ENCODE results near the gene SCYL1.
"Not testable (repeated sequence)": the region's sequence is repeated elsewhere in the genome, so short reads cannot be mapped to it uniquely, and the experiment has no call there.

SCYL1 gene

DNA sequence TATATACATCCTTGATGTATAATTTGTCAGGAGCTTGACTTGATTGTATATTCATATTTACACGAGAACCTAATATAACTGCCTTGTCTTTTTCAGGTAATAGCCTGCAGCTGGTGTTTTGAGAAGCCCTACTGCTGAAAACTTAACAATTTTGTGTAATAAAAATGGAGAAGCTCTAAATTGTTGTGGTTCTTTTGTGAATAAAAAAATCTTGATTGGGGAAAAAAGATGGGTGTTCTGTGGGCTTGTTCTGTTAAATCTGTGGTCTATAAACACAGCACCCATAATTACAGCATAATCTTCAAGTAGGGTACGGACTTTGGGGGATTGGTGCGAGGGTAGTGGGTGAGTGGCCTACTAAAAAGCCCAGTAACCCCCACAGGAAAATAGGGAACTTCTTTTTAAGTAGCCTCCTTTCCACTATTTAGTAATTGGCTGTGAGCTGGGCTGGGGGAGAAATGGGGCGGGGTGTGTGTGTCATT lies 18.6 kb upstream of the SCYL1 start:
- TF ChIP-seq, protein P1, sequence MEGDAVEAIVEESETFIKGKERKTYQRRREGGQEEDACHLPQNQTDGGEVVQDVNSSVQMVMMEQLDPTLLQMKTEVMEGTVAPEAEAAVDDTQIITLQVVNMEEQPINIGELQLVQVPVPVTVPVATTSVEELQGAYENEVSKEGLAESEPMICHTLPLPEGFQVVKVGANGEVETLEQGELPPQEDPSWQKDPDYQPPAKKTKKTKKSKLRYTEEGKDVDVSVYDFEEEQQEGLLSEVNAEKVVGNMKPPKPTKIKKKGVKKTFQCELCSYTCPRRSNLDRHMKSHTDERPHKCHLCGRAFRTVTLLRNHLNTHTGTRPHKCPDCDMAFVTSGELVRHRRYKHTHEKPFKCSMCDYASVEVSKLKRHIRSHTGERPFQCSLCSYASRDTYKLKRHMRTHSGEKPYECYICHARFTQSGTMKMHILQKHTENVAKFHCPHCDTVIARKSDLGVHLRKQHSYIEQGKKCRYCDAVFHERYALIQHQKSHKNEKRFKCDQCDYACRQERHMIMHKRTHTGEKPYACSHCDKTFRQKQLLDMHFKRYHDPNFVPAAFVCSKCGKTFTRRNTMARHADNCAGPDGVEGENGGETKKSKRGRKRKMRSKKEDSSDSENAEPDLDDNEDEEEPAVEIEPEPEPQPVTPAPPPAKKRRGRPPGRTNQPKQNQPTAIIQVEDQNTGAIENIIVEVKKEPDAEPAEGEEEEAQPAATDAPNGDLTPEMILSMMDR (IDR thresholded peaks at IDR 0.05; ENCODE audit: low read depth, low read length, missing control alignments), result no peak
- no peak for DNase-seq (ENCODE audit: extremely low read depth, low read depth)
- H3K4me3 ChIP-seq (replicated peaks; ENCODE audit: low read depth, low read length), result peak overlapping the region; percentile 84

DNA sequence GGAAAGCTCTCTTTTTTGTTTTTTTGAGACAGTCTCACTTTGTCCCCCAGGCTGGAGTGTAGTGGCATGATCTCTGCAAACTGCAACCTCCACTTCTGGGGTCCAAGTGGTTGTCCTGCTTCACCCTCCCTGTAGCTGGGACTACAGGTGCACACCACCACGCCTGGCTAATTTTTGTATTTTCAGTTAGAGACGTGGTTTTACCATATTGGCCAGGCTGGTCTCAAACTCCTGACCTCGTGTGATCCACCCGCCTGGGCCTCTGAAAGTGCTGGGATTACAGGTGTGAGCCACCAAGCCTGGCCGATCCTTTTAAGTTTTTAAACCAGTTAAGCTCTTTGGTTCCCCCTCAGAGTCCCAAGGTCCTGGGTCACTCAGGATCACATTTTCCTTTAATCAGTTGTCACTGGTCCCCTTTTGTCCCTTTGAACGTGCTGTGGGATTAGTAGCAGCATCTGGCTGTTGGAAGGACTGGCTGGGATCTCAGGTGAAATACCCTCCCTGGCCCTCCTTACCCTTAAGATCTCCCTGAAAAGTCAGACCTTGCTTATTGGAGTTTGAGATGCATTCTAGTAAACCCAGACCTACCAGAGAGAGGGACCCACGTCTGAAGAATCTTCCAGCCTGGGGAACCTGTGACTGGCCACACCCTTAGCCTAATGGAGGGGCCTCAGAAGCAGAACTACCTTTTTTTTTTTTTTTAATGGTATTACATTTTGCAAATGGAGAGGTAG lies 17.9 kb upstream of the SCYL1 start:
- TF ChIP-seq, protein P1 (IDR thresholded peaks at IDR 0.05; ENCODE audit: low read depth, low read length, missing control alignments), result no peak
- H3K4me3 ChIP-seq (replicated peaks; ENCODE audit: low read depth, low read length), result peak overlapping the region; percentile 84
- DNase-seq (ENCODE audit: extremely low read depth, low read depth), result peak; percentile 83

DNA sequence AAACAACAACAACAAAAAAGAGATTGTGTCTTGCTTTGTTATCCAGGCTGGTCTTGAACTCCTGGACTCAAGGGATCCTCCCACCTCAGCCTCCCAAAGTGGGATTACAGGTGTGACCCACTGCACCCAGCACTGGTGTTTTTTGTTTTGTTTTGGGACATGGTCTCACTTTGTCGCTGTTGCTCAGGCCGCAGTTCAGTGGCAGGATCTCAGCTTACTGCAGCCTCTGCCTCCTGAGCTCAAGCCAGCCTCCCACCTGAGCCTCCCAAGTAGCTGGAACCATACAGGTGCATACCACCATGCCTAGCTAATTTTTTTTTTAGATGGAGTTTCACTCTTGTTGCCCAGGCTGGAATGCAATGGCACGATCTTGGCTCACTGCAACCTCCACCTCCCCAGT lies 12.6 kb upstream of the SCYL1 start:
- not testable (repeated sequence) for DNase-seq (ENCODE audit: extremely low read depth, low read depth); H3K4me3 ChIP-seq (replicated peaks; ENCODE audit: low read depth, low read length)

DNA sequence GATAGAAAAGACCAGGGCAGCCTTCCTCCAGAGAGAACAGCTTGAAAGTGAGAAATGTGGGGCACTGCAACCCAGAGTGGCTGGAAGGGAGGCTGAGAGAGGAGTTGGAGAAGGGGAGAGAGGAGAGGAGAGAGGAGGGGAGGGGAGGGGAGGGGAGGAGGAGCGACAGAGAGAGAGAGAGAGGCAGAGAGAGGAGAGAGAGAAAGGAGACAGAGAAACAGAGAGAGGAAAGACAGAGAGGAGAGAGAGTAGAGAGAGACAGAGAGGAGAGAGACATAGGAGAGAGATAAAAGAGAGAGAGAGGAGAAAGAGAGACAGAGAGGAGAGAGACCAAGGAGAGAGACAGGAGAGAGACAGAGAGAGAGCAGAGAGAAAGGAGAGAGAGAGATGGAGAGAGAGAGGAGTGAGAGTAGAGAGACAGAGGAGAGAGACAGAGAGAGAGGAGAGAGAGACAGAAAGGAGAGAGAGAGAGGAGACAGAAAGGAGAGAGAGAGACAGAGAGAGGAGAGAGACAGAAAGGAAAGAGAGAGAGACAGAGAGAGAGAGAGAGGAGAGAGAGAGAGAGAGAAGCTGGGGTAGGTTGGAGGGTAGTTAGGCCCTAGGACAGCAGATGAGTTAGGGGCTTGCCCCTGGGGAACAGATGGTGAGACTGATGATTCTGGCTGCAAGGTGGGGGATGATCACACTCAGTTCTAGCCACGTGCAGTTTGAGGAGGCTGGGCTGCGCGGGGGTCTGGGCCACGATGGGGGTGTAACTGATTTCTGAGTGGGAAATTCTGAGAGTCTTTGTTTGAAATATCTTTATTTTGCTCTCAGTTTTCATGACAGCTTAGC lies 8.5 kb upstream of the SCYL1 start:
- DNase-seq (ENCODE audit: extremely low read depth, low read depth), result no peak
- TF ChIP-seq, protein P1 (IDR thresholded peaks at IDR 0.05; ENCODE audit: low read depth, low read length, missing control alignments), result no peak
- no peak overlapping the region for H3K4me3 ChIP-seq (replicated peaks; ENCODE audit: low read depth, low read length)

DNA sequence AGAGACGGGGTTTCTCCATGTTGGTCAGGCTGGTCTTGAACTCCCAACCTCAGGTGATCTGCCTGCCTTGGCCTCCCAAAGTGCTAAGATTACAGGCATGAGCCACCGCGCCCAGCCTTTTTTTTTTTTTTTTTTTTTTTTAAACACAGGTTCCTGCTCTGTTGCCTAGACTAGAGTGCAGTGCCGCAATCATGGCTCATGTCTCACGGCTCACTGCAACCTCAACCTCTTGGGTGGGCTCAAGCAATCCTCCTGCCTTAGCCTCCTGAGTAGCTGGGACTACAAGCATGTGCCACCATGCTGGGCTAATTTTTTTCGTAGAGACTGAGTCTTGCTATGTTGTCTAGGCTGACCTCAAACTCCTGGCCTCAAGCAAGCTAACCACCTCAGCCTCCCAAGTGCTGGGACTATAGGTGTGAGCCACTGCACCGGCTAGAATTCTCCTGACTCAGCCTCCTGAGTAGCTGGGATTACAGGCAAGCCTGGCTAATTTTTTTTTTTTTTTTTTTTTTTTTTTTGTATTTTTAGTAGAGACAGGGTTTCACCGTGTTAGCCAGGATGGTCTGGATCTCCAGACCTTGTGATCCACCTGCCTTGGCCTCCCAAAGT lies 5.8 kb upstream of the SCYL1 start:
- H3K4me3 ChIP-seq (replicated peaks; ENCODE audit: low read depth, low read length); DNase-seq (ENCODE audit: extremely low read depth, low read depth): not testable (repeated sequence)

DNA sequence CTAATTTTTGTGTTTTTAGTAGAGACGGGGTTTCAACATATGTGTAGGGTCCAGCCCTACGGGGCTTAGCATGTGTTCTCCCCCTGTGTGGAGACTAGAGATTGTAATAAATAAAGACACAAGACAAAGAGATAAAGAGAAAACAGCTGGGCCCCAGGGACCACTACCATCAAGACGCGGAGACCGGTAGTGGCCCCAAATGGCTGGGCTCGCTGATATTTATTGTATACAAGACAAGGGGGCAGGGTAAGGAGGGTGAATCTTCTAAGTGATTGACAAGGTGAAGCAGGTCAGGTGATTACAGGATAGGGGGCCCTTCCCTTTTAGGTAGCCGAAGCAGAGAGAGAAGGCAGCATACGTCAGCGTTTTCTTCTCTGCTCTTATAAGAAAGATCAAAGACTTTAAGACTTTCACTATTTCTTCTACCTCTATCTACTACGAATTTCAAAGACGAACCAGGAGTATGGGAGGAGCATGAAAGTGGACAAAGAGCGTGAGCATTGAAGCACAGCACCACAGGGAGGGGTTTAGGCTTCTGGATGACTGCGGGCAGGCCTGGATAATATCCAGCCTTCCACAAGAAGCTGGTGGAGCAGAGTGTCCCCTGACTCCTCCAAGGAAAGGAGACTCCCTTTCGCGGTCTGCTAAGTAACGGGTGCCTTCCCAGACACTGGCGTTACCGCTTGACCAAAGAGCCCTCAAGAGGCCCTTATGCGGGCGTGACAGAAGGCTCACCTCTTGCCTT lies 2.9 kb upstream of the SCYL1 start:
- DNase-seq (ENCODE audit: extremely low read depth, low read depth); H3K4me3 ChIP-seq (replicated peaks; ENCODE audit: low read depth, low read length): not testable (repeated sequence)

DNA sequence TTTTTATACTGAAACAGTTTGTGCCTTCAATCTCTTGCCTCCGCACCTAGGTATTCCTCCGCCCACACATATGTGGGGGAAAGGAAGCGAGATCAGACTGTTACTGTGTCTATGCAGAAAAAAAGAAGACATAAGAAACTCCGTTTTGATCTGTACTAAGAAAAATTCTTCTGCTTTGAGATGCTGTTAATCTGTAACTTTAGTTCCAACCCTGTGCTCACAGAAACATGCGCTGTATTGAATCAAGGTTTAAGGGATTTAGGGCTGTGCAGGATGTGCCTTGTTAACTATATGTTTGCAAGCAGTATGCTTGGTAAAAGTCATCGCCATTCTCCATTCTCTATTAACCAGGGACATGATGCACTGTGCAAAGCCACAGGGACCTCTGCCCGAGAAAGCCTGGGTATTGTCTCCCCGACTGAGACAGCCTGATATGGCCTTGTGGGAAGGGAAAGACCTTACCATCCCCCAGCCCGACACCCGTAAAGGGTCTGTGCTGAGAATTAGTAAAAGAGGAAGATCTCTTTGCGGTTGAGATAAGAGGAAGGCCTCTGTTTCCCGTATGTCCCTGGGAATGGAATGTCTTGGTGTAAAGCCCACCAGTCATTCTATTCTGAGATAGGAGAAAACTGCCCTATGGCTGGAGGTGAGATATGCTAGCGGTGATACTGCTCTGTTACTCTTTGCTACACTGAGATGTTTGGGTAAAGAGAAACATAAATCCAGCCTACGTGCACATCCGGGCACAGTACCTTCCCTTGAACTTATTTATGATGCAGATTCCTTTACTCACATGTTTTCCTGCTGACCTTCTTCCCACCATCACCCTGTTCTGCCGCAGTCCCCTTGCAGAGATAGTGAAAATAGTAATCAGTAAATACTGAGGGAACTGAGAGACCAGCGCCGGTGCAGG lies 1.9 kb upstream of the SCYL1 start:
- not testable (repeated sequence) for DNase-seq (ENCODE audit: extremely low read depth, low read depth); H3K4me3 ChIP-seq (replicated peaks; ENCODE audit: low read depth, low read length)

DNA sequence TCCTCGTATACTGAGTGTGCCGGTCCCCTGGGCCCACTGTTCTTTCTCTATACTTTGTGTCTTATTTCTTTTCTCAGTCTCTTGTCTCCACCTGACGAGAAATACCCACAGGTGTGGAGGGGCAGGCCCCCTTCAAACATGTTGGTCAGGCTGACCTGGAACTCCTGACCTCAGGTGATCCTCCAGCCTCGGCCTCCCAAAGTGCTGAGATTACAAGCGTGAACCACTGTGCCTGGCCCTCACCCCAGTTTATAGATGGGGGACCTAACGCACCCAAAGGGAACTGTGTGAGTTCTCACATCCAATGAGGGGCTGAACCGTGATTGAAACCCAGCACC lies 1.3 kb upstream of the SCYL1 start:
- not testable (repeated sequence) for H3K4me3 ChIP-seq (replicated peaks; ENCODE audit: low read depth, low read length)

More for the DNA sequence above, 1.3 kb upstream of the SCYL1 start:
- not testable (repeated sequence) for DNase-seq (ENCODE audit: extremely low read depth, low read depth)

Data from HFF-Myc (cell line).